Measurements from ENCODE around the gene CD2BP2.

- TF ChIP-seq CTCF (IDR thresholded peaks at IDR 0.05) (no peak), EZH2 (IDR thresholded peaks at IDR 0.05; ENCODE audit: borderline replicate concordance, insufficient read depth, low read depth, low read length, poor library complexity, severe bottlenecking) (no peak)
These were observed 525 bp downstream of the CD2BP2 start for GRCh38 chr16:30354423-30355143.

All from B cell (primary cell).